HepG2 (cell line): ENCODE results near the gene PKD2L1. TPM values are rescaled to one million over a fixed set of nuclear protein-coding genes. Genes with fewer than 3 reads are reported as not detected.
A peak's percentile ranks its signal among the peaks of the same experiment; 100 is the strongest.

Experiments
- ATAC-seq: fragments of 200-7000 bp; cut with Tn5 transposase; 3 replicates; pipeline ENCODE4 v1.9.1; 2020; ENCODE audit warnings: mild to moderate bottlenecking, moderate library complexity
- BruUV-seq: library from RNA; stranded (reverse); fragments of 400-500 nt; replicated peaks from 2 replicates; lab custom pipeline; 2021; lab: Mats Ljungman, UMichigan
- CTCF ChIA-PET: fragments of 300-600 bp; formaldehyde crosslinking; extraction: SDS; loops from one replicate; lab custom pipeline; 2021; ENCODE audit warnings: low total read pairs, inconsistent platforms, low intra/inter-chr PET ratio; lab: Yijun Ruan, JAX
- POLR2A ChIA-PET: fragments of 350-600 bp; sonication (Branson Sonifier 250); formaldehyde crosslinking; loops from one replicate; lab custom pipeline; 2020; ENCODE audit warnings: antibody characterized with exemption, inconsistent platforms; lab: Yijun Ruan, JAX
- DNase-seq: peaks from one replicate; pipeline ENCODE4 v3.0.0-alpha.2; 2015; ENCODE audit warnings: low spot score
- FAIRE-seq: peaks from 3 replicates; lab custom pipeline; 2011; peaks lifted over from hg19 to GRCh38; lab: Jason Lieb, UNC
- H2AFZ ChIP-seq: one replicate; pipeline ENCODE4 v1.6.1; 2011; ENCODE audit warnings: low read length, inconsistent platforms
- H3K27ac ChIP-seq: fragments of 300-600 bp; 3 replicates; pipeline ENCODE4 v1.8.0; 2011; ENCODE audit warnings: mixed run types, mild to moderate bottlenecking, mixed read lengths, low read length, inconsistent platforms; ENCODE audit not compliant: insufficient read depth; ENCODE audit errors: extremely low read length
- H3K27me3 ChIP-seq, 2 experiments: fragments of 200-600 bp in 1 of 2; 2 replicates in 1 of 2; 3 replicates in 1 of 2; pipeline versions ENCODE4 v1.6.0 to v1.8.0; 2011; ENCODE audit warnings: low read length in 2 of 2, mild to moderate bottlenecking in 2 of 2, moderate library complexity in 2 of 2, inconsistent platforms in 1 of 2; ENCODE audit not compliant: insufficient read depth in 2 of 2, control insufficient read depth in 1 of 2
- H3K36me3 ChIP-seq, 2 experiments: fragments of 200-600 bp in 1 of 2; replicated peaks in 1 of 2; 2 replicates in 1 of 2; 3 replicates in 1 of 2; pipeline versions ENCODE4 v1.5.1 to v1.8.0; 2011; ENCODE audit warnings: low read length in 2 of 2, inconsistent platforms in 1 of 2; ENCODE audit not compliant: insufficient read depth in 2 of 2, control insufficient read depth in 1 of 2
- H3K4me1 ChIP-seq: 2 replicates; pipeline ENCODE4 v1.5.1; 2012; ENCODE audit warnings: low read length, inconsistent platforms; ENCODE audit not compliant: insufficient read depth
- H3K4me2 ChIP-seq: 2 replicates; pipeline ENCODE4 v1.6.0; 2011; ENCODE audit warnings: low read depth, low read length, inconsistent platforms
- H3K4me3 ChIP-seq, 3 experiments: fragments of 200-600 bp in 1 of 3; sonication (generic), shearing (Covaris generic) in 1 of 3; replicated peaks in 1 of 3; 2 replicates each; pipeline ENCODE4 v1.5.1; 2011 to 2016; ENCODE audit warnings: low read length in 3 of 3, inconsistent platforms in 2 of 3, low read depth in 2 of 3, mild to moderate bottlenecking in 2 of 3, control low read depth in 1 of 3, mixed read lengths in 1 of 3; ENCODE audit not compliant: insufficient read depth in 1 of 3
- H3K79me2 ChIP-seq: one replicate; pipeline ENCODE4 v1.6.1; 2011; ENCODE audit warnings: low read length, inconsistent platforms; ENCODE audit not compliant: insufficient read depth
- H3K9ac ChIP-seq: 2 replicates; pipeline ENCODE4 v1.6.0; 2011; ENCODE audit warnings: mild to moderate bottlenecking, low read depth, low read length, inconsistent platforms; ENCODE audit not compliant: insufficient read depth
- H3K9me3 ChIP-seq: 2 replicates; pipeline ENCODE4 v1.5.1; 2012; ENCODE audit warnings: mild to moderate bottlenecking, low read length
- H4K20me1 ChIP-seq: 2 replicates; pipeline ENCODE4 v1.6.0; 2011; ENCODE audit warnings: inconsistent platforms, mild to moderate bottlenecking, low read length, moderate library complexity; ENCODE audit not compliant: insufficient read depth
- HNF4G ChIP-seq, 2 experiments: sonication (generic) in 1 of 2; formaldehyde crosslinking in 1 of 2; IDR thresholded peaks; 2 replicates each; pipeline versions ENCODE4 v1.4.0 to v1.6.1; 2011 to 2020; ENCODE audit warnings: borderline replicate concordance in 2 of 2, low read depth in 2 of 2, mild to moderate bottlenecking in 2 of 2, low read length in 1 of 2, missing genetic modification reagents in 1 of 2, moderate library complexity in 1 of 2
- HOXA3 ChIP-seq: sonication (generic); formaldehyde crosslinking; IDR thresholded peaks from 2 replicates; pipeline ENCODE4 v1.5.0; 2020; ENCODE audit warnings: missing genetic modification reagents
- POLR2AphosphoS5 ChIP-seq: IDR thresholded peaks from 2 replicates; pipeline ENCODE4 v1.6.1; 2012; ENCODE audit warnings: low read depth, low read length
- RXRB ChIP-seq: IDR thresholded peaks from 2 replicates; pipeline ENCODE4 v1.6.1; 2016; ENCODE audit warnings: borderline replicate concordance, missing genetic modification reagents, missing compliant biosample characterization
- SOX6 ChIP-seq, 2 experiments: fragments of 450-650 bp in 1 of 2; sonication (generic) in 1 of 2; formaldehyde crosslinking in 1 of 2; IDR thresholded peaks; 2 replicates each; pipeline versions ENCODE4 v1.4.0 to v1.6.1; 2017 to 2020; ENCODE audit warnings: antibody characterized with exemption in 1 of 2, mild to moderate bottlenecking in 1 of 2, missing genetic modification reagents in 1 of 2
- THRA ChIP-seq: sonication (generic); formaldehyde crosslinking; IDR thresholded peaks from 2 replicates; pipeline ENCODE4 v1.4.0; 2020; ENCODE audit warnings: missing genetic modification reagents, borderline replicate concordance
- ZBTB38 ChIP-seq: sonication (generic); formaldehyde crosslinking; IDR thresholded peaks from 2 replicates; pipeline ENCODE4 v1.5.1; 2020; ENCODE audit warnings: mild to moderate bottlenecking, missing genetic modification reagents
- ZFY ChIP-seq: sonication (generic); formaldehyde crosslinking; IDR thresholded peaks from 2 replicates; pipeline ENCODE4 v1.4.0; 2020; ENCODE audit warnings: missing genetic modification reagents
- ZNF317 ChIP-seq: sonication (generic); formaldehyde crosslinking; IDR thresholded peaks from 2 replicates; pipeline ENCODE4 v1.5.0; 2020; ENCODE audit warnings: mild to moderate bottlenecking, missing genetic modification reagents
- ZNF597 ChIP-seq: sonication (generic); formaldehyde crosslinking; IDR thresholded peaks from 2 replicates; pipeline ENCODE4 v1.5.0; 2020; ENCODE audit warnings: missing genetic modification reagents
- ZNF687 ChIP-seq: sonication (generic); formaldehyde crosslinking; IDR thresholded peaks from 2 replicates; pipeline ENCODE4 v1.5.1; 2020; ENCODE audit warnings: mild to moderate bottlenecking, missing genetic modification reagents, moderate library complexity
- WGBS: methylation state at CpG from one replicate; pipeline ENCODE4 v1.1.6; 2017; ENCODE audit warnings: low lambda C conversion rate; 5-methylcytosine and 5-hydroxymethylcytosine counted together
- in situ Hi-C: cut with HindIII; loops from 2 replicates; pipeline ENCODE4 v1.10.0; 2017; ENCODE audit warnings: low pct_unique_long_range_greater_than_20kb; ENCODE audit not compliant: extremely low pct_ligation_motif_present
- intact Hi-C: fragments of 100-400 bp; cut with micrococcal nuclease; formaldehyde crosslinking; loops from one replicate; pipeline ENCODE4 v1.10.0; 2022; ENCODE audit not compliant: unreplicated experiment
- polyA plus RNA-seq, 8 experiments: library from polyadenylated mRNA; depleted of rRNA in 3 of 8; stranded (reverse) in 7 of 8; unstranded in 1 of 8; fragments of >200 nt; fragmentation: Illumina TruSeq in 4 of 8; extraction: Trizol in 4 of 8; gene quantifications; 2 replicates each; pipeline versions ENCODE4 v1.2.1 to v1.2.3, GENCODE V29; 2011 to 2016; ENCODE audit warnings: low read depth in 4 of 8, missing spikeins in 1 of 8, mixed read lengths in 1 of 8; ENCODE audit not compliant: insufficient read depth in 1 of 8
- total RNA-seq, 5 experiments: library from RNA; depleted of rRNA; stranded (reverse); fragments of >200 nt; fragmentation: Illumina TruSeq; extraction: Trizol; gene quantifications; 2 replicates each; pipeline ENCODE4 v1.2.3, GENCODE V29; 2016; ENCODE audit warnings: low read depth in 1 of 5
- TF ChIP-seq, protein P1 (sequence below): sonication (generic); formaldehyde crosslinking; IDR thresholded peaks from 2 replicates; pipeline ENCODE4 v1.8.0; 2022; ENCODE audit warnings: mild to moderate bottlenecking, missing genetic modification reagents

PKD2L1 gene
- total and polyA plus RNA-seq, 2 of the 13 experiments (the other 11 are each of a cell fraction or from before 2014, with no cell fraction given) = 0.07 to 0.15 TPM

GRCh38 chr10:100356067-100357017 is 26.3 kb upstream of the PKD2L1 start:
- H3K4me2 ChIP-seq = peak overlapping the region; percentile 53
- WGBS = 94% methylated on average over 14 of the region's 14 CpGs
- H2AFZ ChIP-seq = no peak overlapping the region
- H3K79me2 ChIP-seq = peaks cover 59% of the 10 kb centered on the region
- ATAC-seq (no peak), DNase-seq (no peak), FAIRE-seq (no peak)
- ChIA-PET CTCF (no interaction called here), POLR2A (interaction anchor here (1.0 to 1.9 kb wide), 2 partner anchors 10 to 17 kb away, joined by 3 to 6 read pairs; no protein-coding TSS in a partner anchor)
- no peak overlapping the region for H3K4me3 ChIP-seq
- H3K9ac ChIP-seq = no peak overlapping the region
- no peaks in the 10 kb centered on the region for H3K27me3 ChIP-seq
- H3K4me1 ChIP-seq = peaks cover 100% of the 10 kb centered on the region
- peak overlapping the region; percentile 37 for H3K27ac ChIP-seq
- in situ Hi-C loops = no loop called here
- intact Hi-C loops = no loop called here
- H3K9me3 ChIP-seq = no peaks in the 10 kb centered on the region
- H4K20me1 ChIP-seq = peaks cover 82% of the 10 kb centered on the region
- BruUV-seq = no TSS peak
- H3K36me3 ChIP-seq = peaks cover 27 to 71% of the 10 kb centered on the region in 2 experiments
- 0 out of 2 replicates have a peak, but pooled peaks have one; percentile 61 for TF ChIP-seq POLR2AphosphoS5
- no peak for TF ChIP-seq ZNF597 (CRISPR knock-in tag)
- 0 out of 2 replicates have a peak, but pooled peaks have one; percentile 9 for TF ChIP-seq RXRB (CRISPR knock-in tag)
- 0 out of 2 replicates have a peak, but pooled peaks have one; percentile 28 for TF ChIP-seq ZNF317
- TF ChIP-seq, protein P1, sequence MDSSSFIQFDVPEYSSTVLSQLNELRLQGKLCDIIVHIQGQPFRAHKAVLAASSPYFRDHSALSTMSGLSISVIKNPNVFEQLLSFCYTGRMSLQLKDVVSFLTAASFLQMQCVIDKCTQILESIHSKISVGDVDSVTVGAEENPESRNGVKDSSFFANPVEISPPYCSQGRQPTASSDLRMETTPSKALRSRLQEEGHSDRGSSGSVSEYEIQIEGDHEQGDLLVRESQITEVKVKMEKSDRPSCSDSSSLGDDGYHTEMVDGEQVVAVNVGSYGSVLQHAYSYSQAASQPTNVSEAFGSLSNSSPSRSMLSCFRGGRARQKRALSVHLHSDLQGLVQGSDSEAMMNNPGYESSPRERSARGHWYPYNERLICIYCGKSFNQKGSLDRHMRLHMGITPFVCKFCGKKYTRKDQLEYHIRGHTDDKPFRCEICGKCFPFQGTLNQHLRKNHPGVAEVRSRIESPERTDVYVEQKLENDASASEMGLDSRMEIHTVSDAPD = 0 out of 2 replicates have a peak, but pooled peaks have one; percentile 34
- TF ChIP-seq SOX6 (IDR thresholded peaks at IDR 0.05) = no peak
- peak; percentile 31; the same call in 1 of the 2 replicates for TF ChIP-seq SOX6 (CRISPR knock-in tag; IDR thresholded peaks at IDR 0.05)
- TF ChIP-seq ZNF687 (CRISPR knock-in tag) = peak; percentile 21; the same call in 1 of the 2 replicates
- TF ChIP-seq HNF4G (IDR thresholded peaks at IDR 0.05; ENCODE audit: borderline replicate concordance, low read depth, low read length) = no peak
- no peak for TF ChIP-seq HNF4G (CRISPR knock-in tag; IDR thresholded peaks at IDR 0.05; ENCODE audit: borderline replicate concordance, low read depth)
- 0 out of 2 replicates have a peak, but pooled peaks have one; percentile 20 for TF ChIP-seq THRA (CRISPR knock-in tag)
- peak; percentile 32; the same call in 1 of the 2 replicates for TF ChIP-seq HOXA3 (CRISPR knock-in tag)
- no peak for TF ChIP-seq ZBTB38 (CRISPR knock-in tag)
- 0 out of 2 replicates have a peak, but pooled peaks have one; percentile 16 for TF ChIP-seq ZFY (CRISPR knock-in tag)
